ENCODE data around the gene MTHFD2L. TPM values are rescaled to one million over a fixed set of nuclear protein-coding genes. Genes with fewer than 3 reads are reported as not detected.

Gene MTHFD2L
- total RNA-seq, 1 donor from 2014 or later, result 13.8 TPM

- Histone ChIP-seq H3K4me3 (no peak overlapping the region), H3K4me1 (no peaks in the 10 kb centered on the region), H3K36me3 (no peaks in the 10 kb centered on the region), H3K27ac (replicated peaks) (no peak overlapping the region), H3K27me3 (ENCODE audit: low read depth) (no peaks in the 10 kb centered on the region), H3K9me3 (replicated peaks) (peaks cover 6% of the 10 kb centered on the region)
- intact Hi-C loops (cut with micrococcal nuclease), result no loop called here
- TF ChIP-seq CTCF (IDR thresholded peaks at IDR 0.05; ENCODE audit: borderline replicate concordance), result no peak
- DNase-seq, result no peak
These were observed 134.4 kb downstream of the MTHFD2L start for GRCh38 chr4:74292111-74292870.

GRCh38 chr4:74293558-74293957 lies 135.6 kb downstream of the MTHFD2L start:
- no peaks in the 10 kb centered on the region for H3K4me1 ChIP-seq
- H3K36me3 ChIP-seq, result no peaks in the 10 kb centered on the region
- intact Hi-C loops (cut with micrococcal nuclease), result no loop called here
- no peak overlapping the region for H3K4me3 ChIP-seq
- no peak for TF ChIP-seq CTCF (IDR thresholded peaks at IDR 0.05; ENCODE audit: borderline replicate concordance)
- no peak for DNase-seq
- no peak overlapping the region for H3K27ac ChIP-seq (replicated peaks)
- no peaks in the 10 kb centered on the region for H3K27me3 ChIP-seq (ENCODE audit: low read depth)
- peaks cover 6% of the 10 kb centered on the region for H3K9me3 ChIP-seq (replicated peaks)

GRCh38 chr4:74294681-74295080 lies 136.8 kb downstream of the MTHFD2L start:
- Histone ChIP-seq H3K9me3 (replicated peaks) (peaks cover 6% of the 10 kb centered on the region), H3K36me3 (no peaks in the 10 kb centered on the region), H3K4me3 (no peak overlapping the region), H3K27me3 (ENCODE audit: low read depth) (no peaks in the 10 kb centered on the region), H3K27ac (replicated peaks) (no peak overlapping the region), H3K4me1 (no peaks in the 10 kb centered on the region)
- TF ChIP-seq CTCF (IDR thresholded peaks at IDR 0.05; ENCODE audit: borderline replicate concordance), result no peak
- no peak for DNase-seq
- intact Hi-C loops (cut with micrococcal nuclease), result no loop called here

GRCh38 chr4:74297539-74297938 lies 139.6 kb downstream of the MTHFD2L start:
- Histone ChIP-seq H3K36me3 (no peaks in the 10 kb centered on the region), H3K4me3 (no peak overlapping the region), H3K27me3 (ENCODE audit: low read depth) (no peaks in the 10 kb centered on the region), H3K9me3 (replicated peaks) (peaks cover under 1% of the 10 kb centered on the region), H3K4me1 (no peaks in the 10 kb centered on the region), H3K27ac (replicated peaks) (no peak overlapping the region)
- TF ChIP-seq CTCF (IDR thresholded peaks at IDR 0.05; ENCODE audit: borderline replicate concordance), result no peak
- no peak for DNase-seq
- intact Hi-C loops (cut with micrococcal nuclease), result no loop called here

- H3K4me1 ChIP-seq, result no peaks in the 10 kb centered on the region
- no peak for DNase-seq
- intact Hi-C loops (cut with micrococcal nuclease), result no loop called here
- no peak for TF ChIP-seq CTCF (IDR thresholded peaks at IDR 0.05; ENCODE audit: borderline replicate concordance)
- H3K36me3 ChIP-seq, result no peaks in the 10 kb centered on the region
- no peak overlapping the region for H3K4me3 ChIP-seq
- no peaks in the 10 kb centered on the region for H3K9me3 ChIP-seq (replicated peaks)
- H3K27ac ChIP-seq (replicated peaks), result no peak overlapping the region
- H3K27me3 ChIP-seq (ENCODE audit: low read depth), result no peaks in the 10 kb centered on the region
These were observed 146.2 kb downstream of the MTHFD2L start for GRCh38 chr4:74304095-74304625.

Data from left ventricle myocardium inferior (tissue), 1 donor.